ENCODE results near the gene MATCAP1.
A peak's percentile ranks its signal among the peaks of the same experiment; 100 is the strongest.

MATCAP1 gene

DNA sequence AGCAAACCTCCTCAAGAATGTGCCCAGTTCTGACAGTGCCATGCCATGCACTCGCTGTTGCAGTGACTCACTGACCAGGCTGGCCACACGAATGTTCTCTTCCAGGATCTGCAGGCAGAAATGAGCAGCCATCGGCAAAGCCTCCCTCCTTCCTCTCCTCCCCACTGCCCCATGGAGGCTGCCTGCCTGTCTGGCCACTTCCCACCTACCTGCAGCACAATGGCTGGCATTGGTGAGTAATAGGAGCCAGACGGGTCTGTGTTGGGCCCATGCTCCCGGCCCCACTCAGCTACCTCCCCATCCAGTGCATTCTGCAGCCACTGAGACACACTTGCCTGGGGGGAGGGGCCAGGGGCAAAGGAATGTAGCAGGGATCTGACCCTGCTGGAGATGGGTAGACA is 2.8 kb upstream of the MATCAP1 start:
- H2BK15ac ChIP-seq (ENCODE audit: low read length) = no peak overlapping the region
- DNase-seq (ENCODE audit: low spot score) = no peak

DNA sequence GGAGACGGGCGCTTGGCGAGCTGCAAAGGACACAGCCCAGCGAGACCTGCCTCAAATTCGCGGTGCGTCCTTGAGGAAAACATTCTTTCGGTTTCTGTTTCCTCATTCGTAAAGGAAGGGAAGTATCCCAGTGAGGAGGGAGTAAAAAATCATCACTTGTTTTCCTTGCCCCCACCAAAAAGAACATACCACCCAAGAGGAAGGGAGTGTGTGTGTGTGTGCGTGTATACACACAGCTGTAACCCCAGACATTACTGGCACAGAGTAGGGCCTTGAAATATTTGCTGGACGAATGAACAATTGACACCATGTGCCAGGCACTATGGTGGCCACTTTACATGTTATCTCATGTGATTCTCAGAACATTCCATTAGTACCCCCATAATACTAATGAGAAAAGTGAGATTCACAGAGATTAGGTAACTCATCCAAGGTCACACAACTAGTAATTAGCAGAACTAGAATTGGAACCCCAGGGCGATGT is 1.9 kb upstream of the MATCAP1 start:
- Histone ChIP-seq H3K27ac (replicated peaks; ENCODE audit: low read length) (no peak overlapping the region), H3K79me1 (ENCODE audit: low read depth, low read length) (peaks cover 7% of the 10 kb centered on the region), H3K4me3 (ENCODE audit: low read length in 2 of 2) (no peak overlapping the region), H2BK12ac (ENCODE audit: low read length) (no peak overlapping the region), H2BK120ac (ENCODE audit: low read depth, low read length) (no peak overlapping the region), H3K4ac (ENCODE audit: low read length) (no peak overlapping the region), H2AK5ac (ENCODE audit: low read depth, low read length) (no peak overlapping the region), H3K23ac (ENCODE audit: low read depth, low read length, poor library complexity) (no peak overlapping the region), H3K9ac (ENCODE audit: low read depth, low read length, poor library complexity) (no peak overlapping the region), H4K8ac (ENCODE audit: low read depth, low read length) (no peak overlapping the region), H2BK5ac (ENCODE audit: low read length) (no peak overlapping the region), H3K4me1 (ENCODE audit: control insufficient read depth in 2 of 2, insufficient read depth in 1 of 2, low read depth in 1 of 2, low read length in 2 of 2) (peaks cover 16 to 17% of the 10 kb centered on the region in 2 donors), H3K36me3 (replicated peaks in 1 of 2; ENCODE audit: control insufficient read depth in 2 of 2, insufficient read depth in 2 of 2, low read length in 2 of 2) (peaks cover 0 to 3% of the 10 kb centered on the region in 2 donors), H3K27me3 (ENCODE audit: control insufficient read depth in 3 of 3, insufficient read depth in 3 of 3, low read depth in 1 of 3, low read length in 3 of 3) (peaks cover 5 to 30% (median 8%) of the 10 kb centered on the region in 3 experiments), H3K9me3 (replicated peaks in 1 of 2; ENCODE audit: control insufficient read depth in 2 of 2, insufficient read depth in 1 of 2, low read depth in 1 of 2, low read length in 2 of 2) (no peaks in the 10 kb centered on the region), H2AFZ (ENCODE audit: low read length) (no peak overlapping the region), H4K91ac (ENCODE audit: low read depth, low read length, poor library complexity) (no peak overlapping the region), H3K4me2 (ENCODE audit: insufficient read depth, low read length, poor library complexity, severe bottlenecking) (no peak overlapping the region), H3K18ac (ENCODE audit: low read length) (no peak overlapping the region), H2BK15ac (ENCODE audit: low read length) (no peak overlapping the region), H3K14ac (ENCODE audit: low read length) (no peak overlapping the region)
- WGBS, 2 donors (ENCODE audit: extremely low coverage in 2 of 2, insufficient read length in 2 of 2, insufficient replicate concordance in 1 of 2) = no CpG with 5 or more reads among the region's 12 CpGs
- DNase-seq (ENCODE audit: low spot score) = no peak

More for the DNA sequence above, 2.8 kb upstream of the MATCAP1 start:
- H3K4me1 ChIP-seq (ENCODE audit: control insufficient read depth in 2 of 2, insufficient read depth in 1 of 2, low read depth in 1 of 2, low read length in 2 of 2) = peaks cover 17% of the 10 kb centered on the region in 2 donors
- H3K9me3 ChIP-seq (replicated peaks in 1 of 2; ENCODE audit: control insufficient read depth in 2 of 2, insufficient read depth in 1 of 2, low read depth in 1 of 2, low read length in 2 of 2) = no peaks in the 10 kb centered on the region
- peaks cover 7% of the 10 kb centered on the region for H3K79me1 ChIP-seq (ENCODE audit: low read depth, low read length)
- no peak overlapping the region for H3K27ac ChIP-seq (replicated peaks; ENCODE audit: low read length)
- peak overlapping the region; percentile 15 for H3K4me2 ChIP-seq (ENCODE audit: insufficient read depth, low read length, poor library complexity, severe bottlenecking)
- WGBS, 2 donors (ENCODE audit: extremely low coverage in 2 of 2, insufficient read length in 2 of 2, insufficient replicate concordance in 1 of 2) = no CpG with 5 or more reads among the region's 5 CpGs
- peaks cover 5 to 30% (median 8%) of the 10 kb centered on the region in 3 experiments for H3K27me3 ChIP-seq (ENCODE audit: control insufficient read depth in 3 of 3, insufficient read depth in 3 of 3, low read depth in 1 of 3, low read length in 3 of 3)
- no peak overlapping the region for H2BK5ac ChIP-seq (ENCODE audit: low read length)
- H4K91ac ChIP-seq (ENCODE audit: low read depth, low read length, poor library complexity) = no peak overlapping the region
- H3K4ac ChIP-seq (ENCODE audit: low read length) = no peak overlapping the region
- no peak overlapping the region for H2AFZ ChIP-seq (ENCODE audit: low read length)
- peak overlapping the region; percentile 75 for H3K9ac ChIP-seq (ENCODE audit: low read depth, low read length, poor library complexity)
- peak overlapping the region; percentile 86 for H3K23ac ChIP-seq (ENCODE audit: low read depth, low read length, poor library complexity)
- H3K14ac ChIP-seq (ENCODE audit: low read length) = no peak overlapping the region
- peak overlapping the region; percentile 46 for H2BK12ac ChIP-seq (ENCODE audit: low read length)
- H2BK120ac ChIP-seq (ENCODE audit: low read depth, low read length) = no peak overlapping the region
- H3K36me3 ChIP-seq (replicated peaks in 1 of 2; ENCODE audit: control insufficient read depth in 2 of 2, insufficient read depth in 2 of 2, low read length in 2 of 2) = no peaks in the 10 kb centered on the region
- no peak overlapping the region for H3K18ac ChIP-seq (ENCODE audit: low read length)
- peak overlapping the region in 1 of 2 donors; percentile 8 for H3K4me3 ChIP-seq (ENCODE audit: low read length in 2 of 2)
- H4K8ac ChIP-seq (ENCODE audit: low read depth, low read length) = peak overlapping the region; percentile 57
- H2AK5ac ChIP-seq (ENCODE audit: low read depth, low read length) = peak overlapping the region; percentile 58

DNA sequence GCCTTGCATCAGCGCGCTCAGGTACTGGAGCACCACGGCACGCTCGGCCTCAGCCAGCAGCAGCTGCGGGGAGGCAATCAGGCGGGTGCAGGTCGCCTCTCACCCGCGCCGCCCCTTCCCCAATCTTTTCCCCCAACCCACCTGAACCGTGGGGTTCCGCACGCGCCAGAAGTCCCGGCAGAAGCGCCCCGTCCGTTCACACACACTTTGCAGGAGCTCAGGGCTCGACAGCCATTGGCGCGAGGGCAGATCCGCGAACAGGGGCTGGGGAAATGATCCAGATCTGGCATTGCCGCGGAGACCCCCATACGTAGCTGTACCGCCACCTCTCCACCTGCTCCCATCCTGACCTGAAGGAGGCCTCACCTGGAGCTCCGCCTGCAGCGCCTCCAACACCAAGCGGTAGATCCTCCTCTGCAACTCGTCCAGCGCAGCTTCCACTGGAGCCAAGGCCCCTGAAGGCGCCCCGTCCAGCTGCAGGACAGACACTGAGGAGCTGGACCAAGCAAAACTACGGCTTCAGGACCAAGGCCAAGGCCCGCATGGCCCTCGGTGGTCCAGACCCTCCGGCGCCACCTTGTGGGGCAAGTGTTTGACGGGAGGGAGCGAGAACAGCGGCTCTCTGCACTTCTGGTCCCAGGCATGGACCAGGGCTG is 1.4 kb upstream of the MATCAP1 start:
- Histone ChIP-seq H4K91ac (ENCODE audit: low read depth, low read length, poor library complexity) (no peak overlapping the region), H3K79me1 (ENCODE audit: low read depth, low read length) (peaks cover 7% of the 10 kb centered on the region), H2BK5ac (ENCODE audit: low read length) (peak overlapping the region; percentile 82), H3K9me3 (replicated peaks in 1 of 2; ENCODE audit: control insufficient read depth in 2 of 2, insufficient read depth in 1 of 2, low read depth in 1 of 2, low read length in 2 of 2) (no peaks in the 10 kb centered on the region), H3K4ac (ENCODE audit: low read length) (no peak overlapping the region), H3K9ac (ENCODE audit: low read depth, low read length, poor library complexity) (no peak overlapping the region), H3K18ac (ENCODE audit: low read length) (peak overlapping the region; percentile 57), H2BK120ac (ENCODE audit: low read depth, low read length) (no peak overlapping the region), H2BK12ac (ENCODE audit: low read length) (no peak overlapping the region), H3K4me1 (ENCODE audit: control insufficient read depth in 2 of 2, insufficient read depth in 1 of 2, low read depth in 1 of 2, low read length in 2 of 2) (peaks cover 12 to 17% of the 10 kb centered on the region in 2 donors), H3K4me2 (ENCODE audit: insufficient read depth, low read length, poor library complexity, severe bottlenecking) (peak overlapping the region; percentile 11), H2AFZ (ENCODE audit: low read length) (no peak overlapping the region), H3K4me3 (ENCODE audit: low read length in 2 of 2) (peak overlapping the region in 1 of 2 donors; percentile 54), H3K27me3 (ENCODE audit: control insufficient read depth in 3 of 3, insufficient read depth in 3 of 3, low read depth in 1 of 3, low read length in 3 of 3) (peaks cover 5 to 30% (median 8%) of the 10 kb centered on the region in 3 experiments), H3K36me3 (replicated peaks in 1 of 2; ENCODE audit: control insufficient read depth in 2 of 2, insufficient read depth in 2 of 2, low read length in 2 of 2) (peaks cover 0 to 5% of the 10 kb centered on the region in 2 donors), H3K27ac (replicated peaks; ENCODE audit: low read length) (no peak overlapping the region), H2BK15ac (ENCODE audit: low read length) (no peak overlapping the region), H3K23ac (ENCODE audit: low read depth, low read length, poor library complexity) (peak overlapping the region; percentile 98), H3K14ac (ENCODE audit: low read length) (peak overlapping the region; percentile 38), H4K8ac (ENCODE audit: low read depth, low read length) (no peak overlapping the region), H2AK5ac (ENCODE audit: low read depth, low read length) (peak overlapping the region; percentile 52)
- no CpG with 5 or more reads among the region's 43 CpGs for whole genome bisulfite sequencing, 2 donors (ENCODE audit: extremely low coverage in 2 of 2, insufficient read length in 2 of 2, insufficient replicate concordance in 1 of 2)
- peak; percentile 81 for DNase-seq (ENCODE audit: low spot score)

DNA sequence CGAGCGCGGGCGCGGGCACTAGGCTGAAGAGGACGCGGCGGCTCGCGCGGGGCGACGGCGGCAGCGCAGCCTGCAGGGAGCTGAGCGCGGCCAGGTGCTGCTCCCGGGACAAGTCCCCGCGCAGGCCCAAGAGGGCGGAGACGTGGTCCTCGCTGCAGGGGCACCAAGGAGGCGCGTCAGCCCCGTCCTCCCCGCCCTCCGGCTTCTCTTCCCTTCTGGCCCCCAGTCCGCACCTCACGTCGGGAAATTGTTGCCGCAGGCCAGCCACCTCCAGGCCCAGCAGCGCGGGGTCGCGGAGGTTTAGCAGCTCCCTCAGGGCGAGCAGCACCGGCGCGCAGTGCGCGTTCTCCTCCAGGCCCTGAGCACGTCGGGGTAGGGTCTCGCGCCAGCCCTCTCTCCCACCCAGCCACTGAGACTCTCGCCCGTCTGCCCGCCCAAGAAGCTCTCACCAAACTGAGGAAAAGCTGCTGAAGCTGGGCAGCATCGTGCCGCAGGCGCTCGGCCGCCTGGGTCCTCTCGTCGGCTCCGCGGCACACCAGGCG is 761 bp upstream of the MATCAP1 start:
- H3K14ac ChIP-seq (ENCODE audit: low read length) = peak overlapping the region; percentile 38
- no peak overlapping the region for H4K8ac ChIP-seq (ENCODE audit: low read depth, low read length)
- H3K18ac ChIP-seq (ENCODE audit: low read length) = peak overlapping the region; percentile 89
- WGBS, 2 donors (ENCODE audit: extremely low coverage in 2 of 2, insufficient read length in 2 of 2, insufficient replicate concordance in 1 of 2) = no CpG with 5 or more reads among the region's 59 CpGs
- H3K9ac ChIP-seq (ENCODE audit: low read depth, low read length, poor library complexity) = peak overlapping the region; percentile 70
- H2BK15ac ChIP-seq (ENCODE audit: low read length) = peak overlapping the region; percentile 58
- peaks cover 5 to 33% (median 8%) of the 10 kb centered on the region in 3 experiments for H3K27me3 ChIP-seq (ENCODE audit: control insufficient read depth in 3 of 3, insufficient read depth in 3 of 3, low read depth in 1 of 3, low read length in 3 of 3)
- peak overlapping the region; percentile 53 for H2BK5ac ChIP-seq (ENCODE audit: low read length)
- peak overlapping the region; percentile 91 for H3K4me2 ChIP-seq (ENCODE audit: insufficient read depth, low read length, poor library complexity, severe bottlenecking)
- peaks cover 0 to 11% of the 10 kb centered on the region in 2 donors for H3K36me3 ChIP-seq (replicated peaks in 1 of 2; ENCODE audit: control insufficient read depth in 2 of 2, insufficient read depth in 2 of 2, low read length in 2 of 2)
- no peak overlapping the region for H3K4ac ChIP-seq (ENCODE audit: low read length)
- no peaks in the 10 kb centered on the region for H3K9me3 ChIP-seq (replicated peaks in 1 of 2; ENCODE audit: control insufficient read depth in 2 of 2, insufficient read depth in 1 of 2, low read depth in 1 of 2, low read length in 2 of 2)
- H4K91ac ChIP-seq (ENCODE audit: low read depth, low read length, poor library complexity) = peak overlapping the region; percentile 30
- no peak overlapping the region for H2BK120ac ChIP-seq (ENCODE audit: low read depth, low read length)
- H3K27ac ChIP-seq (replicated peaks; ENCODE audit: low read length) = no peak overlapping the region
- no peak overlapping the region for H2BK12ac ChIP-seq (ENCODE audit: low read length)
- peaks cover 9 to 17% of the 10 kb centered on the region in 2 donors for H3K4me1 ChIP-seq (ENCODE audit: control insufficient read depth in 2 of 2, insufficient read depth in 1 of 2, low read depth in 1 of 2, low read length in 2 of 2)
- H3K79me1 ChIP-seq (ENCODE audit: low read depth, low read length) = peaks cover 7% of the 10 kb centered on the region
- peak overlapping the region; percentile 37 for H2AK5ac ChIP-seq (ENCODE audit: low read depth, low read length)
- peak overlapping the region; percentile 98 for H3K23ac ChIP-seq (ENCODE audit: low read depth, low read length, poor library complexity)
- H3K4me3 ChIP-seq (ENCODE audit: low read length in 2 of 2) = peak overlapping the region; percentile 54 to 90
- DNase-seq (ENCODE audit: low spot score) = no peak
- H2AFZ ChIP-seq (ENCODE audit: low read length) = peak overlapping the region; percentile 96
